GM18505 (cell line): ENCODE measurements around the gene PLEKHA6.
"Not testable (repeated sequence)": the region's sequence is repeated elsewhere in the genome, so short reads cannot be mapped to it uniquely, and the experiment has no call there.

Source experiments
- ATAC-seq: cut with Tn5 transposase; IDR thresholded peaks from one replicate; pipeline ENCODE4 v1.9.1; 2021; ENCODE audit not compliant: unreplicated experiment
- POLR2A ChIP-seq: IDR thresholded peaks from 4 replicates; pipeline ENCODE4 v1.6.1; 2011; ENCODE audit warnings: borderline replicate concordance; ENCODE audit not compliant: insufficient read depth, insufficient read length; ENCODE audit errors: extremely low read depth

PLEKHA6 gene

DNA sequence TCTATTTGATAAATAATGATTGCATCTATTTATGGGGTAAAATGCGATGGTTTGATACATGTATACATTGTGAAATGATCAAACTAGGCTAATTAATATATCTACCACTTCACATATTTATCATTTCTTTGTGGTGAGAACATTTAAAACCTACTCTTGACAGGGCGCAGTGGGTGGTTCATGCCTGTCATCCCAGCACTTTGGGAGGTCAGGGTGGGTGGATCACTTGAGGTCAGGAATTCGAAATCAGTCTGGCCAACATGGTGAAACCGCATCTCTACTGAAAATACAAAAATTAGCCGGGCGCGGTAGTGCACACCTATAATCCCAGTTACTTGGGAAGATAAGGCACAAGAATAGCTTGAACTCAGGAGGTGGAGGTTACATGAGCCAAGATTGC, 25.3 kb downstream of the PLEKHA6 start:
- ATAC-seq, result no peak
- no peak for TF ChIP-seq POLR2A

DNA sequence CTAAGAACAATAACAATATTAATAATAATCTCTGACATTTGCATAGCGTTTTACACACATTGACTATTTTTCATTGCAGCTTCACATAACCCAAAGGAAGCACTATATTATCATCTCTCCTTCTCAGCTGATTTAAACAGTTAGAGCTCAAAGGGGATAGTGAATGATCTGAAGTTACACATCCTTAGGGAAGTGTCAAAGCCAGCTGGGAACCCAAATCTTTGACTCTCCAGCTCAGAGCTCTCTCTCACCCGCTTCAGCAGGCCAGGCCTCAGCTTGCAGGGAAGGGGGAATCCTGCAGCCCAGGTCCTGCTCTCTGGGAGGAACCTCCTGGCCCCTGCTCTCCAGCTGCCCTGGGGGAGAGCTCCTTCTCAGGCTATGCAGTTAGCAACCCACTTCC, 26.3 kb downstream of the PLEKHA6 start:
- no peak for TF ChIP-seq POLR2A
- ATAC-seq, result no peak

DNA sequence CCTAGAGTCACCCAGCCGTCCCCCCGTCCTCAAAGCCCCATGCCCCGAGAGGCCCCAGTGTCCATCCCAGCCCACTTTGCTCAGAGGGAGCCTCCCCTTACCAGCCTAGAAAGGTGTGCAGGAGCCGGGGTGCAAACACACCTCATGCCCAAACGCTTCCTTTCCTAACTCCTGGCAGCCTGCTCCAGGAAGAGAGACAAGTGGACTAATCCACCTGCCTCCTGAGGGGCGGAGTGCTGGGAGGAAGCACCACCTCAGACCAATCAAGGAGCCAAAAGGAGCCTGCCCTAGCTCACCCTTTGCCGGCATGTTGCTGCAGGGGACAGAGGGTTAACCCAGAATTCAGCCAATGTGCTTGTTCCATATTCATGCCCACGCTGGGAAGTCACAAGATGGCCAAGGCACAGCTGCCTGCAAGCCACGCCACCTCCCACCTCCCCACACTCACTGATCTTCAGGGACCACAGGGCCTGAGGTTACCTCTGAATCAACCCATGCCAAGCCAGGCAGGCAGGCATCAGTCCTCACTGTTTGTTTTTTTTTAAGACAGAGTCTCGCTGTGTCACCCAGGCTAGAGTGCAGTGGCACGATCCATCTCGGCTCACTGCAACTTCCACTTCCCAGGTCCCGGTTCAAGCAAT, 27.8 kb downstream of the PLEKHA6 start:
- TF ChIP-seq POLR2A, result no peak
- no peak for ATAC-seq

DNA sequence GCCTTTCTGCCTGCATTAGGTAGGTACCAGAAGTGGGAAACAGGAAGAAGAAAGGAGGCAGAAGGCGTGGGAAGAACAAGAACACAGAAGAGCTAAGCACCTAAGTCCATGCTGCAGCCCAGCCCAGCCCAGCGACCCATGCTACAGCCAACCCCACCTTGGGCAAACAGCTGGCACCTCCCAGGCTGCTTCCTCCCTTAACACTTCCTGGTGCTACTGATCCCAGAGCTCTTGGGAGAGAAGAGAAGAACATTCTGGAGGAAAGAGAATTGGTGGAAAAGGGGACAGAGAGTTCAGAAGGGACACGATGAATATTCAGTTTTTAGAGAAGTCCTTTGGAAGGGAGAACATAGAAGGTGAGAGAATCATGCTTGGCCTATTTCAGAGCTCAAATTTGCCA, 28.5 kb downstream of the PLEKHA6 start:
- TF ChIP-seq POLR2A, result no peak
- ATAC-seq, result no peak

DNA sequence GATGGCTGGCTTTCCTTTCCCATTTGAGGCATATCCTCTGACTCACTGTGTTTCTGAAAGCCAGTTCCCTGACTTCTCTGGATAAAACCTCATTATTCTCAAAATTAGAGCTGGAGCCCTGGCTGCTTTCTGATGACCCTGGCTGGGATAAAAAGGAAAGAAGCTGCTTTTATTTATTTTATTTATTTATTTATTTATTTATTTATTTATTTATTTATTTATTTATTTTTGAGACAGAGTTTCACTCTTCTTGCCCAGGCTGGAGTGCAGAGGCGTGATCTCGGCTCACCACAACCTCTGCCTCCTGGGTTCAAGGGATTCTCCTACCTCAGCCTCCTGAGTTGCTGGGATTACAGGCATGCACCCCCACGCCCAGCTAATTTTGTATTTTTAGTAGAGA, 31.9 kb downstream of the PLEKHA6 start:
- ATAC-seq, result not testable (repeated sequence)

DNA sequence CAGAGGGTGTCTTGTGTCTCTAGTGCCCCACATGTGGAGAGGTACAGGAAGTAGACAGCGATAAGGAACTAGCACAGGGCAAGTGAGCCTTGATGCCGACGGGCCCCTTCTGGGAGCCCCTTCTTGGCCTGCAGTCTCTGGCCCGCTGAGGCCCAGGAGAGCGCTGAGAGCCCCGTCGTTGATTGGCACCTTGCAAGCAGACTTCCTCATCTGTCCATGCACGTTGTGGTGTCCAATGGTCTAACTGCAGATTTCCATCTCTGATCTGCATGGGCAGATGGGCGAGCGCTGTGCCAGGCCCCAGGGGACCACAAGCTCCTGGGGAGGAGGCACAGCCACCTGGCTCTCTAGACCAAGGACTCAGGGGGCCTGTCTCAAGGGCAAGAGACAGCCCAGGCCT, 32.4 kb downstream of the PLEKHA6 start:
- no peak for TF ChIP-seq POLR2A
- no peak for ATAC-seq

DNA sequence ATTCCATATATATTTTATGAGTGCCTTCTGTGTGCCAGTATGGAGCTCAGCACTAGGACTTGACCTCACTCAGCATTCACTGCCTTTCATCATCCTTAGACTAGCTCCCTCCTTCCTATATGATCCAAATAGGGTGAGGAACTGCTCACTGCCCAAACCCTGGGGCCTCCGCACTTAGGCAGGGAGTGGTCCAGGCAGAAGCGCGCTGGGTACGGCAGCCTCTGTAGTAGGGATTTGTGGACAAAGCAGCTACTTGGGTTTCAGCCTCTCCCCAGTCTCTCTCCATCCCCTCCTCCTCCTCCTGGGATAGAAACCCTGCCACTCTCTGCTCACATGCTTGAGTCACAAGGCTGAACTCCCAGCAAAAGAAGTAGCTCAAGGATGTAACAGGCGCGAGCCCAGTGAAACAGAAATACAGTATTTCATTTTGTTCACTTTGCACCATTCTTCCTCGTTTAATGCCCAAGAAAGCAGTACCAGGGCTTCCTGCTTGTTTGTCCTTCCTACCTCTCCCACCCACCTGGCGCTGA, 32.9 kb downstream of the PLEKHA6 start:
- ATAC-seq, result no peak
- no peak for TF ChIP-seq POLR2A

DNA sequence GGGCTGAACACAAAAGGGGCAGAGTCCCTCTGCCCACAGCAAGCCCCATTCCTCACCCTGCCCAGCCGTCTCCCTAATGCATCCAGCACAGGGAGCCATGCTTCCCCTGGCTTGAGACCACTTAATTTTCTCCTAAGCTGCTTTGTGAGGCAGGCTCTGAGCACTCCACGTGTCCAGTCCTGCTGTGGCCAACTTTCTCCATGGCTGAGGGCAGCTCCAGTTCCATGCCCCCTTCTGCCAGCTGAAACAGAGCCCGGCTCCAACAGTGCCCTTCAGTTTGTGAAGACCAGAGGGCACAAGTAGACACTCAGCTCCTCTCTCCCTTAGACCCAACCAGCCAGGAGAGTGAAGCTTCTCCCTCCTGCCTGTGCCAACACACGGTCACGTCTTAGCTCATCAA, 33.8 kb downstream of the PLEKHA6 start:
- no peak for TF ChIP-seq POLR2A
- no peak for ATAC-seq

DNA sequence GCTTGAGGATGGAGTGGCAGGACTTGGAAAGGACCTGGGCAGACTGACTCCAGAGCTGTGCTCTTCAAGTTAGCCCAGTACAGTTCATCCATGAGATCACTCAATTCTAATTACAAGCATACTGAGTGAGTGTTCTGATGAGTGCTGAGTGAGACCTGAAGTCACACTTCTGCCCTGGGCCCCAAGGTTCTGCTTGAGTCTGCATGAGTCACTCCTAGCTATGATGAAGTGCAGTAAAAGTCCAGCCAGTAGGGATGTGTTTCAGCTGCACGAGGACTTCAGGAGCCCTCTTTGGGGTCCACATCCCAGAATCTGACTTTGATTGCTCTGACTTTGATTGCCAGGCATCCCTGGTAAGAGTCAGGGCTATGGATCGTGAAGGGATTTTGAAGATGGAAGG, 35.8 kb downstream of the PLEKHA6 start:
- no peak for ATAC-seq
- no peak for TF ChIP-seq POLR2A

DNA sequence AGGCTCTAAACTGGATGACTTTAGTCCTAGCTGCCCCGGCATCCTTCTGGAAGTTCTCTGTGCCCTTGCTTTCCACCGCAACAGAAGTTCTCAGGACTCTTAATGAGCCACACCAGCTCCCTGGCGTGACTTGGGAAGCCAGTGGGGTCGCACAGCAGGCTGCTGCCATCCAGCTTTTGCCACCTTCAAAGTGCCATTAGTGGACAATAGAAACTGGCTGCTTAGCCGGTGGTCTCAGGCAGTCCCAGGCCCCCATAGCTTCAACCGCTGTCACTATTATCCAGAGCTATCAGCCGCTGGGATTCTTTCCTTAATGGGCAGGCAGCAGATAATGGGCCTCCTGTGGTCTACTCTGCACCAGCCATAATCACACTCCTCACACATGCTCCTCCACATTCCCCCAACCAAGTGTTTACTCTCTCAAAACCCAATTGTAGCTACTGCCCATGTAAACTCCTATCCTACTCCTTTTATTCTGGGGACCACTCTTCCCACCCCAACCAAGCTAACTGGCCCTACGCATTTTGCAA, 37.3 kb downstream of the PLEKHA6 start:
- no peak for TF ChIP-seq POLR2A
- no peak for ATAC-seq

DNA sequence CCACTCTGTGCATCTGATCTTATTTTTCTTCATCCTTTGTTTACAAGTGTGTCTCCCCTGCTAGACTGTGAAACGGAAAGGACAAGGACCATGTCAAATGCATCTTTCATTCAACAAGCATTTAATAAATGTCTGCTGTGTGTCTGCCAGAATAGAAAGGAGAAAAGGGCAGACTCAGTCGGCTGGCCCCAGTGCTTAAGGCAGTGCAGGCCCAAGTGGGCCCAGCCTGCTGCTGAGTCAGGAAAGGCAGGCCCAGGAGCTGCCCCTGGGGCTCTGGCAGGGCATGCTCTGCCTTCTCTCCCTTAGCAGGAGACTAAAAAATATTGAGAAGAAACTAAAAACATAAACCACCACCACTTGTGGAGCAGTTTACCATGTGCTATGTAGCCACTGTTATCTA, 38.1 kb downstream of the PLEKHA6 start:
- ATAC-seq, result no peak
- TF ChIP-seq POLR2A, result no peak

DNA sequence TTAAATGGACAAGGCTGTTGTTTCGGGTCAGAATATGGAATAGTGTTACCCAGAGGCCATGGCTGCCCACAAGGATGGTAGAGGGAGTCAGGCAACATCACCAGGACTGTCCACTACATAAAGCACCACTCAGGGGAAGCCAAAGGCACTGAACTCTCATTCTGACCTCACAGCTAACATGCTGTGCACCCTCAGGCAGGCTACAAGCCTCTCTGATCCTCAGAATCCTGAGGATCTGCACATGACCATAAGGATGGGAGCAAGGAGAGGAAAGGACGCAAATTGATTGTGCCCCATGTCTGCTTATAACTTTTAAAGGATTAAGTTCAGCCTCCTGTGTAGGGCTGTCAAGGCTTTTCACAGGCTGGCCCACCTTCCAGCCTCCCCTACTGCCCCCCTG, 38.7 kb downstream of the PLEKHA6 start:
- TF ChIP-seq POLR2A, result no peak
- ATAC-seq, result no peak

DNA sequence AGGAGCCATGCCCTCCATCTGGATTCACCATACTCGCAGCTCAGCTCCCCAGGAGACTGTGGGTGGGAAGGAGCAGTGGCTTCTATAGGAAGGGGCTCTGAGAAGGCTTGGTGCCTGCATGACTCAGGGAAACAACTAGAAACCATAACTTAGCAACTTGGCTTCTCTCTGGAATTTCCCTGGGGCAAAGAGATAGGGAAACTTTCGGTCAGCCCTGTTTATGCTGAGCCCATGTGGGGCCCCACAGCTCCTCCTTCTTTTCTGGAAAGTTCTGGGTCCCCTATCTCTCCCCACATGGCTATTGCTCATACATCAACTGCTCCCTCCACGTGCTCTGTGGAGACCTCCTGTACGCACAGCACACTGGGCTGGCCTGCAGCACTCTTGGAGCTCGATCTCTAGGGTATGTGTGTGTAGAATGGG, 39.3 kb downstream of the PLEKHA6 start:
- no peak for TF ChIP-seq POLR2A
- no peak for ATAC-seq

DNA sequence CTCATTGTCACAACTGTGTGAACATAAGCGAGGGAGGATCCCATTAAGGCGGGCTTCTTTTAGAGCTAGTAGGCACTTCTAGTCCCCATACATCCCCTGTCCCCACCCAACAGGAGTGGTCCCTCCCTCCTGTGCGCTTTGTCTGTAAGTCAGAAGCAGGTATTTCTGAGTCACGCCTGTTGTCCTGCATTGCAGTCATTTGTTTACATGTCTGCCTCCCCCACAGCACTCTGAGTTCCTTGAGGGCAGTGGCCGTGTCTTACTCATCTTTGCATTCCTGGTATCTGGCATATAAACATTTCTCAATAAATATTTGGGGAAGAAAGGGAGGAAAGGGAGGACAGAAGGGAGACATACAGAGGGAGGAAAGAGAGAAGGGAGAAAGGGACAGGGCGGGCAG, 40.3 kb downstream of the PLEKHA6 start:
- no peak for ATAC-seq
- no peak for TF ChIP-seq POLR2A

DNA sequence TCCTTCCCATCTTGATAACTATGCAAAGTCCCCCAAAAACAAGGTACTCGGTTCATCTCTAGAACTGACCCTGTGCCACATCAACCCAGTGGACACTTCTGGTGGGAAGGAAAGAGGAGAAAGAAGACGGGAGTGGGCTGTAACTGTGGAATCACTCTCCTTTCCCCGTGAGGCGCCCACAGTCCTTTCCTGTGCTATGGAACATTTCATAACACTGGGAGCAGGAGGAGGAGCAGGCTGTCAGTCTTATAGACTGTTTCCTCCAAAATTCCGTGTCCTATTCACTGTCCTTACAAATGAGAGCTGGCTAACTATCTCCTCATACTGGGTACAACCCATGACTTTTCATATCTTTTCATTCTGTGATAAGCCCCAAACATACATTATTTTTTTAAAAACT, 40.7 kb downstream of the PLEKHA6 start:
- TF ChIP-seq POLR2A, result no peak
- ATAC-seq, result no peak
